ENCODE data around the gene UBE2L5.

The UBE2L5 gene

DNA sequence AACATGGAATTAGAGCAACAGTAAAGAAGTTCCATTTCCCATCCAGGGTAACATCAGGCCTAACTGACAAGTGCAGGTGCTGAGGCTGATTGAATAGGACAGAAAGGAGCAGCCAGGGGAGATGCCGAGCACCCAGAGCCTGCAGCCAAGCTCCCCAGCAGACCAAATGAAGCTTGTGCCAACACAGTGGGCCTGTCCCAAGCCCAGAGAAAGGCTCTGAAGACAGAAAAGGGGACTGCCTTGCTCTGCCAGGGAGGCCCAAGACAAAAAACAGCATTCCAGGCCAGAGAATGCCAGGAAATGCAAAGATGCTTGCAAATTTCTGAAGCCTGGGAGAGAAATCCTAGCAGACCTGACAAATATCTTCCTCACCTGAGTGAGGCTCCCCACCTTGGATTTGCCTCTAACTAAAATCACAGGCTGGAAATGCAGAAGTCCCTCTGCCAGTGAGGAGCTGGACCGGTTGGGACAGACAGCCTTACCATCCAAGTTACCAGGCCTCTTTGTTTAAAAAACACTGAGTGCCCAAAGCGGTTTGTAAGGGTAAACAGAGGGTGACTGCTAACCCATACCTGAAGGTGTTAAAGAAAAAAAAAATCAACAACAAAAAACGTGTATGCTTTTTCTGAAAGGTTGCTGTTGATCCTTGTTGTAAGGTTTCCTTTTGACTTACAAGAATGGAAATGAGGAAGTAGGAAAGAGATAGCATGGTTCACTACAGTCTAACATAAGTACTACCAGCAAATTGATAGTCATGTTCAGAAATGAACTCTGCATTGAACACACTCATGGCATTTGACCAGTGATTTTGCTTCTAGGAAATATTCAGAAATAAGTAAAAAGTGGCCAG is 55.3 kb downstream of the UBE2L5 start:
- no peak for ATAC-seq
- no peak for DNase-seq

All from stimulated activated naive CD8-positive, alpha-beta T cell treated with anti-CD3 and anti-CD28 coated beads, Interleukin-15, Interleukin-2, amounts not matched to agents 100 U/mL and 50 U/mL, for 24 hours (primary cell).